Uterus (tissue), 2 donors: ENCODE measurements around the gene COL27A1.

Source experiments
- CTCF ChIP-seq, 4 experiments: fragments of 200-600 bp in 2 of 4; fragments of 450-650 bp in 2 of 4; sonication (generic) in 2 of 4; IDR thresholded peaks; one replicate each; pipeline ENCODE4 v1.5.1; 2016 to 2019; ENCODE audit warnings: antibody characterized with exemption in 4 of 4, mild to moderate bottlenecking in 2 of 4, moderate library complexity in 1 of 4
- POLR2A ChIP-seq, 2 donors: fragments of 450-650 bp; IDR thresholded peaks; one replicate each; pipeline ENCODE4 v1.6.1; 2016; ENCODE audit warnings: antibody characterized with exemption in 2 of 2, mild to moderate bottlenecking in 1 of 2, moderate library complexity in 1 of 2

- no peak for TF ChIP-seq CTCF (IDR thresholded peaks at IDR 0.05)
- no peak for TF ChIP-seq POLR2A (IDR thresholded peaks at IDR 0.05)
Observed at GRCh38 chr9:114125476-114126013, 29.8 kb upstream of the COL27A1 start.
